KMS-11 (cell line): ENCODE results near the gene ABLIM2.

Experiments used
- H2AFZ ChIP-seq: fragments of 200-600 bp; sonication (generic); 2 replicates; pipeline ENCODE4 v1.6.1; 2016; ENCODE audit warnings: antibody characterized with exemption, mixed run types, low read depth
- H3K27ac ChIP-seq: fragments of 200-600 bp; sonication (generic); 2 replicates; pipeline ENCODE4 v1.6.1; 2016; ENCODE audit warnings: mild to moderate bottlenecking, mixed run types
- H3K27me3 ChIP-seq: fragments of 200-600 bp; sonication (generic); 2 replicates; pipeline ENCODE4 v1.6.1; 2017; ENCODE audit warnings: mild to moderate bottlenecking, low read depth, mixed run types, moderate library complexity; ENCODE audit not compliant: insufficient read depth
- H3K36me3 ChIP-seq: fragments of 200-600 bp; sonication (generic); 2 replicates; pipeline ENCODE4 v1.6.1; 2017; ENCODE audit warnings: mild to moderate bottlenecking, mixed run types; ENCODE audit not compliant: insufficient read depth
- H3K4me1 ChIP-seq: fragments of 200-600 bp; sonication (generic); 2 replicates; pipeline ENCODE4 v1.6.1; 2016; ENCODE audit warnings: mild to moderate bottlenecking, low read depth, mixed run types; ENCODE audit not compliant: poor library complexity, severe bottlenecking
- H3K4me2 ChIP-seq: fragments of 200-600 bp; sonication (generic); 2 replicates; pipeline ENCODE4 v1.7.0; 2016; ENCODE audit warnings: mild to moderate bottlenecking, mixed run types
- H3K4me3 ChIP-seq: fragments of 200-600 bp; sonication (generic); IDR thresholded peaks from 2 replicates; pipeline ENCODE4 v1.6.1; 2017; ENCODE audit warnings: low read depth, low read length, mixed read lengths; ENCODE audit not compliant: insufficient read depth
- H3K79me2 ChIP-seq: fragments of 200-600 bp; sonication (generic); 2 replicates; pipeline ENCODE4 v1.6.1; 2016; ENCODE audit warnings: low read depth, mixed run types; ENCODE audit not compliant: insufficient read depth
- H3K9ac ChIP-seq: fragments of 200-600 bp; sonication (generic); 2 replicates; pipeline ENCODE4 v1.6.1; 2016; ENCODE audit warnings: mild to moderate bottlenecking, mixed run types
- H4K20me1 ChIP-seq: fragments of 200-600 bp; sonication (generic); 2 replicates; pipeline ENCODE4 v1.6.1; 2016; ENCODE audit warnings: mild to moderate bottlenecking, mixed run types; ENCODE audit not compliant: insufficient read depth
- CTCF ChIP-seq: fragments of 200-600 bp; sonication (generic); conservative IDR thresholded peaks from 2 replicates; pipeline ENCODE4 v1.6.1; 2017; ENCODE audit warnings: low read depth, mild to moderate bottlenecking, antibody characterized with exemption, low read length, moderate library complexity, mixed read lengths

The ABLIM2 gene

GRCh38 chr4:8013976-8014726 lies 144.5 kb downstream of the ABLIM2 start:
- H3K79me2 ChIP-seq: no peaks in the 10 kb centered on the region
- H3K4me2 ChIP-seq: no peak overlapping the region
- no peak for TF ChIP-seq CTCF
- no peaks in the 10 kb centered on the region for H4K20me1 ChIP-seq
- no peak overlapping the region for H3K27ac ChIP-seq
- H3K27me3 ChIP-seq: peaks cover 2% of the 10 kb centered on the region; the same call in 1 of the 2 replicates
- H3K4me3 ChIP-seq: no peak overlapping the region
- H2AFZ ChIP-seq: no peak overlapping the region
- H3K4me1 ChIP-seq: no peaks in the 10 kb centered on the region
- no peak overlapping the region for H3K9ac ChIP-seq
- no peaks in the 10 kb centered on the region for H3K36me3 ChIP-seq

GRCh38 chr4:8012517-8012916 lies 146.1 kb downstream of the ABLIM2 start:
- no peaks in the 10 kb centered on the region for H3K36me3 ChIP-seq
- H3K4me1 ChIP-seq: no peaks in the 10 kb centered on the region
- 0 out of 2 replicates have a peak, but pooled peaks cover 2% of the 10 kb centered on the region for H3K27me3 ChIP-seq
- H3K4me3 ChIP-seq: no peak overlapping the region
- no peak for TF ChIP-seq CTCF
- no peaks in the 10 kb centered on the region for H3K79me2 ChIP-seq
- H3K27ac ChIP-seq: no peak overlapping the region
- no peak overlapping the region for H3K4me2 ChIP-seq
- no peak overlapping the region for H3K9ac ChIP-seq
- no peak overlapping the region for H2AFZ ChIP-seq
- no peaks in the 10 kb centered on the region for H4K20me1 ChIP-seq

GRCh38 chr4:8010618-8011017 lies 148.0 kb downstream of the ABLIM2 start:
- Histone ChIP-seq H3K4me2 (no peak overlapping the region), H3K79me2 (no peaks in the 10 kb centered on the region), H3K36me3 (no peaks in the 10 kb centered on the region), H3K27me3 (0 out of 2 replicates have a peak, but pooled peaks cover 2% of the 10 kb centered on the region), H3K27ac (no peak overlapping the region), H3K9ac (no peak overlapping the region), H4K20me1 (no peaks in the 10 kb centered on the region), H2AFZ (no peak overlapping the region), H3K4me1 (no peaks in the 10 kb centered on the region), H3K4me3 (no peak overlapping the region)
- no peak for TF ChIP-seq CTCF

GRCh38 chr4:8009710-8010511 lies 148.7 kb downstream of the ABLIM2 start:
- H3K36me3 ChIP-seq: no peaks in the 10 kb centered on the region
- H4K20me1 ChIP-seq: no peaks in the 10 kb centered on the region
- no peak for TF ChIP-seq CTCF
- no peak overlapping the region for H3K4me3 ChIP-seq
- no peak overlapping the region for H2AFZ ChIP-seq
- no peak overlapping the region for H3K4me2 ChIP-seq
- no peak overlapping the region for H3K27ac ChIP-seq
- no peak overlapping the region for H3K9ac ChIP-seq
- no peaks in the 10 kb centered on the region for H3K4me1 ChIP-seq
- no peaks in the 10 kb centered on the region for H3K79me2 ChIP-seq
- 0 out of 2 replicates have a peak, but pooled peaks cover 2% of the 10 kb centered on the region for H3K27me3 ChIP-seq
